Gastrocnemius medialis (tissue), 4 donors: ENCODE results near the gene GNB1L. TPM values are rescaled to one million over a fixed set of nuclear protein-coding genes. Genes with fewer than 3 reads are reported as not detected.

ENCODE experiments used
- ATAC-seq, 2 donors: fragments of 150-250 bp; one replicate each; pipeline ENCODE4 v1.9.1; 2016
- DNase-seq, 2 donors: peaks; one replicate each; pipeline ENCODE4 v3.0.0-alpha.2; 2019
- H3K27ac ChIP-seq, 4 donors: fragments of 200-600 bp; sonication (generic); 1 replicate in 1 of 4; 2 replicates in 3 of 4; pipeline ENCODE4 v1.5.1; 2016 to 2018; ENCODE audit warnings: mild to moderate bottlenecking in 2 of 4, moderate library complexity in 1 of 4
- H3K27me3 ChIP-seq, 3 donors: fragments of 200-600 bp; sonication (generic) in 2 of 3; 1 replicate in 1 of 3; 2 replicates in 2 of 3; pipeline versions ENCODE4 v1.5.1 to v1.6.0; 2016 to 2019; ENCODE audit warnings: mild to moderate bottlenecking in 1 of 3, moderate library complexity in 1 of 3
- H3K36me3 ChIP-seq, 2 donors: fragments of 200-600 bp; sonication (generic) in 1 of 2; one replicate each; pipeline ENCODE4 v1.5.1; 2017 to 2018
- H3K4me1 ChIP-seq, 2 donors: fragments of 200-600 bp; sonication (generic) in 1 of 2; one replicate each; pipeline ENCODE4 v1.5.1; 2016 to 2017; ENCODE audit warnings: mild to moderate bottlenecking in 2 of 2
- H3K4me3 ChIP-seq, 4 donors: fragments of 200-600 bp; sonication (generic) in 3 of 4; 1 replicate in 1 of 4; 2 replicates in 3 of 4; pipeline ENCODE4 v1.5.1; 2016 to 2019; ENCODE audit warnings: mild to moderate bottlenecking in 2 of 4
- H3K9me3 ChIP-seq, 3 donors: fragments of 200-600 bp; sonication (generic) in 2 of 3; 1 replicate in 1 of 3; 2 replicates in 2 of 3; pipeline ENCODE4 v1.5.1; 2016 to 2019
- CTCF ChIP-seq, 5 experiments: fragments of 450-650 bp in 3 of 5; fragments of 200-600 bp in 2 of 5; sonication (generic) in 2 of 5; IDR thresholded peaks in 4 of 5; conservative IDR thresholded peaks in 1 of 5; 1 replicate in 4 of 5; 2 replicates in 1 of 5; pipeline ENCODE4 v1.5.1; 2016 to 2019; ENCODE audit warnings: antibody characterized with exemption in 5 of 5, mild to moderate bottlenecking in 3 of 5, moderate library complexity in 3 of 5
- POLR2A ChIP-seq, 2 donors: fragments of 450-650 bp; IDR thresholded peaks; one replicate each; pipeline ENCODE4 v1.6.1; 2017; ENCODE audit warnings: antibody characterized with exemption in 2 of 2, mild to moderate bottlenecking in 2 of 2, moderate library complexity in 2 of 2
- in situ Hi-C, 4 donors: fragments of 200-750 bp; cut with MboI; loops; one replicate each; pipeline versions ENCODE4 v1.15.0 to v1.8.0; 2017; ENCODE audit warnings: low sequenced_read_pairs in 4 of 4
- intact Hi-C: fragments of 100-400 bp; cut with DNase I; formaldehyde crosslinking; loops from one replicate; pipeline ENCODE4 v1.15.1; 2023; ENCODE audit warnings: low total_unique reads
- total RNA-seq, 4 donors: library from RNA; depleted of rRNA; stranded (reverse); fragments of >200 nt; gene quantifications; one replicate each; pipeline versions ENCODE4 v1.1.0 to v1.2.3, GENCODE V29; 2016

GNB1L gene
- total RNA-seq, 4 donors from 2014 or later = 4.4 to 9.6 (median 6.7) TPM

GRCh38 chr22:19828035-19828401 is 26.7 kb downstream of the GNB1L start:
- ATAC-seq (no peak), DNase-seq (no peak)
- in situ Hi-C loops = no loop called here
- H3K27ac ChIP-seq = no peak overlapping the region
- TF ChIP-seq POLR2A (IDR thresholded peaks at IDR 0.05) = no peak
- TF ChIP-seq CTCF (IDR thresholded peaks at IDR 0.05 in 4 of 5, conservative IDR thresholded peaks at IDR 0.05 in 1 of 5) = no peak
- no peaks in the 10 kb centered on the region for H3K27me3 ChIP-seq
- peaks cover 6 to 11% of the 10 kb centered on the region in 2 donors for H3K4me1 ChIP-seq
- intact Hi-C loops = no loop called here
- H3K4me3 ChIP-seq = no peak overlapping the region
- no peaks in the 10 kb centered on the region for H3K9me3 ChIP-seq
- no peaks in the 10 kb centered on the region for H3K36me3 ChIP-seq

- DNase-seq = no peak
- TF ChIP-seq POLR2A (IDR thresholded peaks at IDR 0.05) (no peak), CTCF (IDR thresholded peaks at IDR 0.05 in 4 of 5, conservative IDR thresholded peaks at IDR 0.05 in 1 of 5) (no peak)
- ATAC-seq = no peak
- no peaks in the 10 kb centered on the region for H3K36me3 ChIP-seq
- H3K9me3 ChIP-seq = no peaks in the 10 kb centered on the region
- no peak overlapping the region for H3K4me3 ChIP-seq
- no peak overlapping the region for H3K27ac ChIP-seq
- no peaks in the 10 kb centered on the region for H3K27me3 ChIP-seq
- in situ Hi-C loops (no loop called here), intact Hi-C loops (no loop called here)
- H3K4me1 ChIP-seq = peaks cover 6 to 11% of the 10 kb centered on the region in 2 donors
Measured at GRCh38 chr22:19827341-19828034, 27.2 kb downstream of the GNB1L start.

GRCh38 chr22:19826619-19826950 is 28.1 kb downstream of the GNB1L start:
- in situ Hi-C loops = no loop called here
- no peak for DNase-seq
- ATAC-seq = peak; percentile 41 to 78

GRCh38 chr22:19825904-19826618 is 28.6 kb downstream of the GNB1L start:
- DNase-seq (no peak), ATAC-seq (no peak)
- H3K9me3 ChIP-seq = no peaks in the 10 kb centered on the region
- peak overlapping the region in 2 of 4 donors; percentile 42 to 62 for H3K27ac ChIP-seq
- no peaks in the 10 kb centered on the region for H3K36me3 ChIP-seq
- TF ChIP-seq CTCF (IDR thresholded peaks at IDR 0.05 in 4 of 5, conservative IDR thresholded peaks at IDR 0.05 in 1 of 5) = no peak
- TF ChIP-seq POLR2A (IDR thresholded peaks at IDR 0.05) = no peak
- intact Hi-C loops = no loop called here
- in situ Hi-C loops = no loop called here
- no peak overlapping the region for H3K4me3 ChIP-seq
- peaks cover 6 to 11% of the 10 kb centered on the region in 2 donors for H3K4me1 ChIP-seq
- no peaks in the 10 kb centered on the region for H3K27me3 ChIP-seq

More at GRCh38 chr22:19826619-19826950, 28.1 kb downstream of the GNB1L start:
- H3K9me3 ChIP-seq = no peaks in the 10 kb centered on the region
- H3K36me3 ChIP-seq = no peaks in the 10 kb centered on the region
- peak overlapping the region in 1 of 4 donors; percentile 42 for H3K27ac ChIP-seq
- no peak overlapping the region for H3K4me3 ChIP-seq
- TF ChIP-seq CTCF (IDR thresholded peaks at IDR 0.05 in 4 of 5, conservative IDR thresholded peaks at IDR 0.05 in 1 of 5) = no peak
- TF ChIP-seq POLR2A (IDR thresholded peaks at IDR 0.05) = no peak
- intact Hi-C loops = no loop called here
- no peaks in the 10 kb centered on the region for H3K27me3 ChIP-seq
- peaks cover 6 to 11% of the 10 kb centered on the region in 2 donors for H3K4me1 ChIP-seq
